22Rv1 (cell line): ENCODE measurements around the gene COL13A1.

Experiments used
- H3K27ac ChIP-seq: fragments of 450-650 bp; 2 replicates; pipeline ENCODE4 v1.5.1; 2017
- ZFX ChIP-seq: fragments of 450-650 bp; IDR thresholded peaks from 2 replicates; pipeline ENCODE4 v1.6.1; 2017; ENCODE audit warnings: antibody characterized with exemption, borderline replicate concordance
- TF ChIP-seq, protein P1 (sequence below): fragments of 450-650 bp; IDR thresholded peaks from 2 replicates; pipeline ENCODE4 v1.5.1; 2017; ENCODE audit warnings: mild to moderate bottlenecking

Gene COL13A1

DNA sequence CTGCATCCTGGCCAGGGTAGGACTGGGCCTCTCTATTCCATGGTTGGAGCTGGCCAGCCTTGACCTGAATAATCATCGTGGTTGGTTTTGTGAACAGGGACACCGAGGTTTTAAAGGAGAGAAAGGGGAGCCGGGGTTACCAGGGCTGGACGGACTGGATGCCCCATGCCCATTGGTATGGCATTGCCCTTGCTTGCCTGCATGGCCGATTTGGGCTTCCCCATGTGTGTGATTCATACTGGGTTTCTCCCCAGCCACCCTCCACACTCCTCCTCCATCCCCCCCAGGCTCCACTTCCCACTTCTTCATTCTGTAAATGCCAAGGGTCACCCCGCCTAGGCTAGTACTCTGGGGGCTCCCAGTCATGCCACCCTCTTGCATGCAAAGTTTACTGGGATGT, 152.1 kb downstream of the COL13A1 start:
- TF ChIP-seq ZFX, result no peak
- TF ChIP-seq, protein P1, sequence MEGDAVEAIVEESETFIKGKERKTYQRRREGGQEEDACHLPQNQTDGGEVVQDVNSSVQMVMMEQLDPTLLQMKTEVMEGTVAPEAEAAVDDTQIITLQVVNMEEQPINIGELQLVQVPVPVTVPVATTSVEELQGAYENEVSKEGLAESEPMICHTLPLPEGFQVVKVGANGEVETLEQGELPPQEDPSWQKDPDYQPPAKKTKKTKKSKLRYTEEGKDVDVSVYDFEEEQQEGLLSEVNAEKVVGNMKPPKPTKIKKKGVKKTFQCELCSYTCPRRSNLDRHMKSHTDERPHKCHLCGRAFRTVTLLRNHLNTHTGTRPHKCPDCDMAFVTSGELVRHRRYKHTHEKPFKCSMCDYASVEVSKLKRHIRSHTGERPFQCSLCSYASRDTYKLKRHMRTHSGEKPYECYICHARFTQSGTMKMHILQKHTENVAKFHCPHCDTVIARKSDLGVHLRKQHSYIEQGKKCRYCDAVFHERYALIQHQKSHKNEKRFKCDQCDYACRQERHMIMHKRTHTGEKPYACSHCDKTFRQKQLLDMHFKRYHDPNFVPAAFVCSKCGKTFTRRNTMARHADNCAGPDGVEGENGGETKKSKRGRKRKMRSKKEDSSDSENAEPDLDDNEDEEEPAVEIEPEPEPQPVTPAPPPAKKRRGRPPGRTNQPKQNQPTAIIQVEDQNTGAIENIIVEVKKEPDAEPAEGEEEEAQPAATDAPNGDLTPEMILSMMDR, result no peak
- H3K27ac ChIP-seq, result no peak overlapping the region

GRCh38 chr10:69955211-69955805, 153.6 kb downstream of the COL13A1 start:
- H3K27ac ChIP-seq, result no peak overlapping the region
- TF ChIP-seq, protein P1, result no peak
- no peak for TF ChIP-seq ZFX

- TF ChIP-seq, protein P1, result no peak
- TF ChIP-seq ZFX, result no peak
- H3K27ac ChIP-seq, result no peak overlapping the region
Observed at GRCh38 chr10:69955897-69956740, 154.4 kb downstream of the COL13A1 start.

DNA sequence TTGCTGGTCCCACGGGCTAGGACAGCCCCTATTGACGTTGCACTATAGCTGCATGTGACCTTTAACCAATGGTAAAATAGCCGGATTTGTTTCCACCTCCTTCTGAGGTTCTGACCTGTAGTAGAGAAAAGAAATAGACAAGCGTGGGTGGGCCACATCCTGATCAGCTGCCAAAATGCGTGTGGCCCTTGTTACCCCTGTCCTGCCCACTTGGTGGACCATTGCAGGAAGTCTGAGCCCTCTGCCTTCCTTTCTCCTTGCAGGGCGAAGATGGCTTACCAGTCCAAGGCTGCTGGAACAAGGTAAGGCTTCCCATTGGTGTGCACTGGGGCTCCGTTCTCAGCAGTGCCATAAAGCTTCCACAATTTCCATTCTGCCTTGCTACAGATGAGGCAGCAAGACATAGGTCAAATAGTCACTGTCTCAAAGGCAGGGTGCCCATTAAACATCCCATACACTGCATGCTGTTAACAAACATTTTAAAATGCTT, 155.1 kb downstream of the COL13A1 start:
- no peak overlapping the region for H3K27ac ChIP-seq
- TF ChIP-seq ZFX, result no peak
- TF ChIP-seq, protein P1, result no peak

DNA sequence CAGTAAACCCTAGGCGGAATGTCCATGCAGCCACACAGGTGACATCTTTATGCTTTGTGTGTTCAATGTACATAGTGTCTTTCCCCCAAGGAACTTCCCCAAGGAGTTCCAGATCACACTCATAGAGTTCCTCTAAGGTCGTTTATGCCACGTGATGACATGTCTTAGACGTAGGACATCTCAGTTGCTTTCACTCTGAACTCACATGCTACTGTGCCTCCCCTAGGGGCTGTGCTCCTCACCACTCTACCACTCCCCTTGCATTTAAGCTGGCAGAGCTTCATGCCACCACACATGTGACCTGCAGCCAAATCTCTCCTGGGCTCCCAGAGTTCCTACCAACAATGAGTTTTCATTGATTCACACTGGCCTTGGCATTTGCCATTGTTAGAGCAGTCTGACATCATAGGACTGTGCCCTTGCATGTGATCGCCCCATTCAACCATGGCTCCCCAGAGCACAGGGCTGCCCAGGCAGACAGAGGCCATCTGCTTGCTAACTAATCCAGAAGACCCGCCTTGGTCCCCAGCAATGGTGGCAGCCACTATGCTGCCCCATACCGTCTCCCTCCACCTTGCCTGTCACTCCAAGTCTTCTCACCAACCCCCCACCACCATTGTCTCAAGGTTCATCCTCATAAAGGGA, 155.7 kb downstream of the COL13A1 start:
- no peak for TF ChIP-seq ZFX
- TF ChIP-seq, protein P1, result no peak
- no peak overlapping the region for H3K27ac ChIP-seq

- TF ChIP-seq ZFX, result no peak
- TF ChIP-seq, protein P1, result peak; percentile 94
- H3K27ac ChIP-seq, result no peak overlapping the region
Observed at GRCh38 chr10:69957886-69958555, 156.3 kb downstream of the COL13A1 start.
